Measurements from ENCODE around the gene KRT13. TPM values are rescaled to one million over a fixed set of nuclear protein-coding genes. Genes with fewer than 3 reads are reported as not detected.

The KRT13 gene
- total and polyA plus RNA-seq, 10 of the 15 experiments (the other 5 are each of a cell fraction or from before 2014, with no cell fraction given) = not detected

GRCh38 chr17:41484920-41485904 is 20.2 kb downstream of the KRT13 start (continued):
- TF ChIP-seq ATF2 (IDR thresholded peaks at IDR 0.05; ENCODE audit: low read length) = no peak

GRCh38 chr17:41483991-41484826 is 21.2 kb downstream of the KRT13 start:
- H3K79me2 ChIP-seq (ENCODE audit: control insufficient read depth, insufficient read depth, low read length) = no peaks in the 10 kb centered on the region
- no TSS peak for BruUV-seq (replicated peaks)
- intact Hi-C loops (cut with micrococcal nuclease; ENCODE audit: unreplicated experiment) (no loop called here), in situ Hi-C loops (cut with MboI) (no loop called here)
- no peaks in the 10 kb centered on the region for H3K9me3 ChIP-seq (replicated peaks; ENCODE audit: control insufficient read depth, insufficient read depth, low read length)
- POLR2A ChIA-PET = no interaction called here
- no peaks in the 10 kb centered on the region for H4K20me1 ChIP-seq (ENCODE audit: control insufficient read depth, insufficient read depth)
- DNase-seq (ENCODE audit: low read depth, low spot score) (no peak), ATAC-seq (no peak), FAIRE-seq (no peak)
- SMC1A ChIA-PET (ENCODE audit: uncharacterized antibody, unreplicated experiment) = no interaction called here
- 54% methylated on average over 7 of the region's 7 CpGs for WGBS (ENCODE audit: insufficient coverage, insufficient replicate concordance, low lambda C conversion rate, missing lambda C conversion rate)
- H3K9ac ChIP-seq (ENCODE audit: control insufficient read depth, insufficient read depth, low read length) = no peak overlapping the region
- H3K4me1 ChIP-seq (ENCODE audit: control insufficient read depth, insufficient read depth, low read length) = no peaks in the 10 kb centered on the region; the same call in 1 of the 2 replicates
- no peak overlapping the region for H3K4me3 ChIP-seq
- H3K27ac ChIP-seq (ENCODE audit: control insufficient read depth, insufficient read depth) = no peak overlapping the region
- no peaks in the 10 kb centered on the region for H3K36me3 ChIP-seq (ENCODE audit: control insufficient read depth in 2 of 2, insufficient read depth in 2 of 2, low read length in 1 of 2)
- CTCF ChIA-PET = interaction anchor here (1.0 to 1.6 kb wide), 4 partner anchors 176 to 526 kb away, joined by 3 to 6 read pairs (median 4); no protein-coding TSS in a partner anchor
- peaks cover 0 to 3% of the 10 kb centered on the region in 2 experiments; a peak in 2 of 4 replicates for H3K27me3 ChIP-seq (replicated peaks in 1 of 2; ENCODE audit: control insufficient read depth in 2 of 2, insufficient read depth in 2 of 2, low read length in 1 of 2)
- no peak overlapping the region for H2AFZ ChIP-seq (ENCODE audit: control insufficient read depth, low read depth, low read length)
- no peak overlapping the region for H3K4me2 ChIP-seq (ENCODE audit: control insufficient read depth, insufficient read depth)
- RAD21 ChIA-PET (ENCODE audit: unreplicated experiment) = no interaction called here
- TF ChIP-seq, protein P1, sequence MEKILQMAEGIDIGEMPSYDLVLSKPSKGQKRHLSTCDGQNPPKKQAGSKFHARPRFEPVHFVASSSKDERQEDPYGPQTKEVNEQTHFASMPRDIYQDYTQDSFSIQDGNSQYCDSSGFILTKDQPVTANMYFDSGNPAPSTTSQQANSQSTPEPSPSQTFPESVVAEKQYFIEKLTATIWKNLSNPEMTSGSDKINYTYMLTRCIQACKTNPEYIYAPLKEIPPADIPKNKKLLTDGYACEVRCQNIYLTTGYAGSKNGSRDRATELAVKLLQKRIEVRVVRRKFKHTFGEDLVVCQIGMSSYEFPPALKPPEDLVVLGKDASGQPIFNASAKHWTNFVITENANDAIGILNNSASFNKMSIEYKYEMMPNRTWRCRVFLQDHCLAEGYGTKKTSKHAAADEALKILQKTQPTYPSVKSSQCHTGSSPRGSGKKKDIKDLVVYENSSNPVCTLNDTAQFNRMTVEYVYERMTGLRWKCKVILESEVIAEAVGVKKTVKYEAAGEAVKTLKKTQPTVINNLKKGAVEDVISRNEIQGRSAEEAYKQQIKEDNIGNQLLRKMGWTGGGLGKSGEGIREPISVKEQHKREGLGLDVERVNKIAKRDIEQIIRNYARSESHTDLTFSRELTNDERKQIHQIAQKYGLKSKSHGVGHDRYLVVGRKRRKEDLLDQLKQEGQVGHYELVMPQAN (conservative IDR thresholded peaks at IDR 0.05) = no peak
- TF ChIP-seq, protein P2, sequence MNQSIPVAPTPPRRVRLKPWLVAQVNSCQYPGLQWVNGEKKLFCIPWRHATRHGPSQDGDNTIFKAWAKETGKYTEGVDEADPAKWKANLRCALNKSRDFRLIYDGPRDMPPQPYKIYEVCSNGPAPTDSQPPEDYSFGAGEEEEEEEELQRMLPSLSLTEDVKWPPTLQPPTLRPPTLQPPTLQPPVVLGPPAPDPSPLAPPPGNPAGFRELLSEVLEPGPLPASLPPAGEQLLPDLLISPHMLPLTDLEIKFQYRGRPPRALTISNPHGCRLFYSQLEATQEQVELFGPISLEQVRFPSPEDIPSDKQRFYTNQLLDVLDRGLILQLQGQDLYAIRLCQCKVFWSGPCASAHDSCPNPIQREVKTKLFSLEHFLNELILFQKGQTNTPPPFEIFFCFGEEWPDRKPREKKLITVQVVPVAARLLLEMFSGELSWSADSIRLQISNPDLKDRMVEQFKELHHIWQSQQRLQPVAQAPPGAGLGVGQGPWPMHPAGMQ (IDR thresholded peaks at IDR 0.05; ENCODE audit: borderline replicate concordance) = no peak
- no peak for TF ChIP-seq SPI1 (IDR thresholded peaks at IDR 0.05; ENCODE audit: borderline replicate concordance, insufficient read depth, low read depth, low read length)
- TF ChIP-seq EZH2 (IDR thresholded peaks at IDR 0.05; ENCODE audit: borderline replicate concordance, control insufficient read depth, low read depth, low read length) = no peak
- TF ChIP-seq RFX5 (IDR thresholded peaks at IDR 0.05; ENCODE audit: low read depth, low read length) = no peak
- no peak for TF ChIP-seq SRF (IDR thresholded peaks at IDR 0.05; ENCODE audit: low read depth in 2 of 2, low read length in 2 of 2)
- no peak for TF ChIP-seq ESRRA (IDR thresholded peaks at IDR 0.05; ENCODE audit: low read length)
- TF ChIP-seq BMI1 (IDR thresholded peaks at IDR 0.05; ENCODE audit: borderline replicate concordance) = no peak
- no peak for TF ChIP-seq NRF1 (conservative IDR thresholded peaks at IDR 0.05; ENCODE audit: low read depth, low read length)
- TF ChIP-seq JUND (IDR thresholded peaks at IDR 0.05; ENCODE audit: low read depth, low read length) = no peak
